ENCODE measurements around the gene FAM25A.
"Not testable (repeated sequence)": the region's sequence is repeated elsewhere in the genome, so short reads cannot be mapped to it uniquely, and the experiment has no call there.

The FAM25A gene

DNA sequence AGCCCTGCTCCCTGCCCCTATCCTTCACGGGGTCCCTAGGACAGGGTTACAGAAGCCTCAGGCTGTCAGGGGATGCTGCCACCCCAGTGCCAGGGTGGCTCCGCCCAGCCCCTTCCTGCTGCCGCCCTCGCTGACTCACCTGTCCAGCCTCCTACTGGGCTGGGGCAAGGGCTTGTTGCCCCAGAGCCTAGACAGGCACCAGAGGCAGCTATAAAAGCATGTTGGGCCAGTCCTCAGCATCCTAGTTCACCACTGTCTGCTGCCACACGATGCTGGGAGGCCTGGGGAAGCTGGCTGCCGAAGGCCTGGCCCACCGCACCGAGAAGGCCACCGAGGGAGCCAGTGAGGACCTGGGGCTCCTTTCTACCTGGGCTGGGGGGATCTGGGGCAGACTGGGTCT lies at the start of gene FAM25A:
Gene FAM25A, plus strand, starts transcription at position 239 of the 400 bp plus-strand sequence. Its CDS starts 31 bp downstream, at position 270.
- DNase-seq: not testable (repeated sequence)

DNA sequence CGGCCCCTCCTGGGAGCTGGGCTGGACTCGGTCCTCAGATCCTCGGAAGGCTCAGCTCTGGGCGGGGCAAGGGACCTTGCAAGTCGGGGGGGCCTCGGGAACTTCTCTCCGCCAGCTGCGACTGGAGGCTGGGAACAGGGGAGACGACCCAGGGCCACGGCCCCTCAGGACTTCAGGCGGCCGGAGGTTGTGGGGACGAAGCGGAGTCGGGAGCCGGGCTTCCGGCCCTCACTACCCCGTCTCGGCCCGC lies 49.2 kb upstream of the FAM25A start:
- no peak for DNase-seq

GRCh38 chr10:86971232-86971991 lies 48.7 kb upstream of the FAM25A start:
- peak; percentile 76 for DNase-seq

- DNase-seq: no peak
These were observed 47.3 kb upstream of the FAM25A start for GRCh38 chr10:86972613-86973380.

DNA sequence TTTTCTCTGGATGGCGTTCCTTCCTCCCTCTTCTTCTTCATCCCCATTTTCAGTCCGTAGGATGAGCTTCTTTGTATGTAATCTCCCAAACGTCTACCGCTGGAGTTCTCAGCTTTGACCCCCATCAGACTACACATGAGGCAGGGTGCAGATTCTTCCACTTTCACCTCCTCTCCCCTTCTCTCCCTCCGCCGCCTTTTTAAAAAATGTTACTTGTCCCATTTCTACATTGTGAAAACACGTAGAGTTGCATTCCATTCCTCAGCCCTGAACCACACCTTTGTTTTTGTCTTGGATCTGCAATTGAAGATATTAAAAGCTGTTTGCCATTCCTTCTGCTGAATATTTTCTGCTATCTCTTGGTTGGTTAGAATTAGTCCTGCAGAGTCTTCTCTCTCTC lies 45.6 kb upstream of the FAM25A start:
- no peak for DNase-seq

GRCh38 chr10:86976362-86977056 lies 43.6 kb upstream of the FAM25A start:
- DNase-seq: no peak

- DNase-seq: not testable (repeated sequence)
These were observed 41.6 kb upstream of the FAM25A start for GRCh38 chr10:86978457-86978856.

GRCh38 chr10:86979296-86979818 lies 40.7 kb upstream of the FAM25A start:
- DNase-seq: no peak

GRCh38 chr10:86979977-86980448 lies 40.1 kb upstream of the FAM25A start:
- no peak for DNase-seq

GRCh38 chr10:86981020-86981419 lies 39.1 kb upstream of the FAM25A start:
- DNase-seq: not testable (repeated sequence)

DNA sequence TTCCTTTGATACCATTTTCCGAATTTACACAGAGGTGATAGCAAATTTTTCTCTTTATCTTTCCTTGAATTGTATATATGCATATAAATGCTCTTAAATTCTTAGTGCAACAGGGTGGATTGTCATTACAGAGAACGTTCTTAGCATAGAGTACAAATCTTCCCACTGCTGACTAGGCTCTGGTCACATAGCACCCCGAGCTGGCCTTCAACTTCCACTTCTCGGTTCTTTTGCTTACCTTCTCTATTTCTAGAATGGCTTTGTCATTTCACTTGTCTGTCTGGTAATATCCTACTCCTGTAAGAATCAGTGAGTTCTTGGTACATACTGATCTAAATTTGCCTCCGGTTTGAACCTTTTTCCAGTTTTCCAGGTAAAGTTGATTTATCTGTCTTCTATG lies 38.4 kb upstream of the FAM25A start:
- DNase-seq: no peak

DNA sequence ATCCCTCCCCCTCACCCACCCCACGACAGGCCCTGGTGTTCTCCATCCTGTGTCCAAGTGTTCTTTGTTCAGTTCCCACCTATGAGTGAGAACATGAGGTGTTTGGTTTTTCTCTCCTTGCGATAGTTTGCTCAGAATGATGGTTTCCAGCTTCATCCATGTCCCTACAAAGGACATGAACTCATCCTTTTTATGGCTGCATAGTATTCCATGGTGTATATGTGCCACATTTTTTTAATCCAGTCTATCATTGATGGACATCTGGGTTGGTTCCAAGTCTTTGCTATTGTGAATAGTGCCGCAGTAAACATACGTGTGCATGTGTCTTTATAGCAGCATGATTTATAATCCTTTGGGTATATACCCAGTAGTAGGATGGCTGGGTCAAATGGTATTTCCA lies 35.6 kb upstream of the FAM25A start:
- DNase-seq: not testable (repeated sequence)

GRCh38 chr10:86988520-86988919 lies 31.6 kb upstream of the FAM25A start:
- no peak for DNase-seq

DNA sequence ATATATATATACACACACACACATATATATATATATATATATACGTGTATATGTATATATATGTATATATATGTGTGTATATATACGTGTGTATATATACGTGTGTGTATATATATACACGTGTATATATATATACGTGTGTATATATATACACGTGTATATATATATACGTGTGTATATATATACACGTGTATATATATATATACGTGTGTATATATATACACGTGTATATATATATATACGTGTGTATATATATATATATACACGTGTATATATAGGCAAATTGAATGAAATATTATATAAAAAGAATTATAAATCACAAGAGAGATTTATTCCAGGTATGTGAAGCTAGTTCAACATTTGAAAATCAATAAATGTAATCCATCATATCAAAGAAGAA lies 28.7 kb upstream of the FAM25A start:
- not testable (repeated sequence) for DNase-seq

DNA sequence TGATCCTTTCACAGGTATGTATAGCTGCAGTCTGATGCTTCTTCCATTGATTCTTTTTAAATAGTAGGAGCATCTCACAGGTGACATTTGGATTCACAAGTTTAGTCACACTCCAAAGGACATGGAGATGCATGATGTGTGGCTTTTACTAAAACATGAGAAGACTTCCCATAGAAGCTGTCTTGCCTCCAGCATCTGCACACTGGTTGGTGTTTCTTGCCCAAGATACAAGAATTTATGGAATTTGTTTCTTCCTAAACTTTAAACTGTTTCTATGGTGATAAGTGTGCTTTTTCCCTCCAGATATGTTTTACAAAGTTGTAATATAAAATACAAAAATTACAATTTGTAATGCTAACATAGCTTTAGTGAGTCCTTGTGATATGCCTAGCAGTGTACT lies 27.6 kb upstream of the FAM25A start:
- no peak for DNase-seq

DNA sequence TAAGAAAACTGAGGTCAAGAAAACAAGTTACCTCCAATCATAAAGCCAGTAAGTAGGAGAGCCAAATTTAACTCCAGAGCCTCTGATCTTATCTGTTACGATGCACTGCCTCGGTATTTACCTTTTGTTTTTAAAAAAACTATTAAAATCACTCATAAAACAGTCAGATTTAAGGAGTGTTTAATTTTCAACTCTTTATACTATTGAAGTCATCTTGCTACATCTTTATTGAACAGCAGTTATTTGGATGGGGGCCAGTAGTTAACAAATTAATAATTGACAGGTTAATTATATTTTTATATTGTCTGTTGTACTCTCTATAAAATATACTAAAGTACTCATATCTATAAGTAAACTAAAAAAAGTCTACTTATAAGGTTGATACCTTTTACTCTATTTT lies 27.2 kb upstream of the FAM25A start:
- DNase-seq: no peak

DNA sequence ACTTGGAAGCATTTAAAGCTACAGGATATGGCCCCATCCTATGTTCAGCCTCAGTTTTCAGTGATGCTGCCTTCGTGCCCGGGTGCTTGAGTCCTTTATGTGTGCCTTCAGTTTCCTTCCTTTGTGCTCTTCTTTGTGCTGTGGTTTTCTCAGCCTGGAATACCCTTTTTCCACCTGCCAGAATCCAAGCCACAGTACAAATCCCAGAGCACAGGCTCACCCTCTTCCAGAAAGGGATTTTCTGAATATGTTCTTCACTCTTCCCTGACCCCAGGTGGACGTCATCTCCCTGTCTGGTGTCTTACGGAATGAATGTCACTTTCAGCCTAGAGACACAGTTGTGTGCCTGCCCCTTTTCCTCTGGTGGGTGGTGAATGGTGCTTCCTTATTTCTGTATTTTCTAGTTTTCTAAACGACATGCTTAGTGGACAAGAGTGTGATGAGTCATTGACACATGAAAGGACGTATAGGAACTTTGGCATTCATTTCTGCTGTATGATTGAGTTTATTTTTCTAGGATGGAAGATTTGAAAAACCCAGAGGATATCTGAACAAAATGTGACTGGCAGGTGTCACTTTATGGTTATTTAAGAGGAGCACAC lies 20.2 kb upstream of the FAM25A start:
- DNase-seq: not testable (repeated sequence)

GRCh38 chr10:87000491-87000890 lies 19.6 kb upstream of the FAM25A start:
- no peak for DNase-seq

GRCh38 chr10:87007124-87007523 lies 13.0 kb upstream of the FAM25A start:
- not testable (repeated sequence) for DNase-seq

DNA sequence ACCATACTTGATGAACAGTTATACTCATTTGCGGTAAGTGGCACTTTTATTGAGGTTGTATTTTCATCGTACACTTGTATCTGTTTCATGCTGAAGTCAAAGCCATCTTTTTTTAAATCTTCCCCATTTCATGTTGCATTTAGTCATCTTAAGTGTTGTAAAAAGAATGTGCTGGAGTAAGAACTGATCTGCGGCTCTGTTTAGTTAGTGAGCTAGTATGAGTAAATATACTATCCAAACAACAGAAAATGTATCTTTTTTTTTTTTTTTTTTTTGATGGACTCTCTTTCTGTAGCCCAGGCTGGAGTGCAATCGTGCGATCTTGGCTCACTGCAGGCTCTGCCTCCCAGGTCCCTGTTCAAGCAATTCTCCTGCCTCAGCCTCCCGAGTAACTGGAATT lies 12.4 kb upstream of the FAM25A start:
- DNase-seq: not testable (repeated sequence)

DNA sequence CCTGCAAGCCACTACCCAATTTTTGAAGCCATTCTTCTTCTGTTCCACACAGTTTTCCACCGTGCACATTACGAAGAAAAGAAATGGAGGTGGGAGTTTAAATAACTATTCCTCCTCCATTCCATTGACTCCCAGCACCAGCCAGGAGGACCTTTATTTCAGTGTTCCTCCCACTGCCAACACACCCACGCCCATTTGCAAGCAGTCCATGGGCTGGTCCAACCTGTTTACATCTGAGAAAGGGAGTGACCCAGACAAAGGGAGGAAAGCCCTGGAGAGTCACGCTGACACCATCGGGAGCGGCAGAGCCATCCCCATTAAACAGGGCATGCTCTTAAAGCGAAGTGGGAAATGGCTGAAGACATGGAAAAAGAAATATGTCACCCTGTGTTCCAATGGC lies 11.8 kb upstream of the FAM25A start:
- DNase-seq: not testable (repeated sequence)

DNA sequence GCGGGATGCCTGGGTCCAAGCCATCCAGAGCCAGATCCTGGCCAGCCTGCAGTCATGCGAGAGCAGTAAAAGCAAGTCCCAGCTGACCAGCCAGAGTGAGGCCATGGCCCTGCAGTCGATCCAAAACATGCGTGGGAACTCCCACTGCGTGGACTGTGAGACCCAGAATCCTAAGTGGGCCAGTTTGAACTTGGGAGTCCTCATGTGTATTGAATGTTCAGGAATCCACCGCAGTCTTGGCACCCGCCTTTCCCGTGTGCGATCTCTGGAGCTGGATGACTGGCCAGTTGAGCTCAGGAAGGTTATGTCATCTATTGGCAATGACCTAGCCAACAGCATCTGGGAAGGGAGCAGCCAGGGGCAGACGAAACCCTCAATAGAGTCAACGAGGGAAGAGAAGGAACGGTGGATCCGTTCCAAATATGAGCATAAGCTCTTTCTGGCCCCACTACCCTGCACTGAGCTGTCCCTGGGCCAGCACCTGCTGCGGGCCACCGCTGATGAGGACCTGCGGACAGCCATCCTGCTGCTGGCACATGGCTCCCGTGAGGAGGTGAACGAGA lies 10.9 kb upstream of the FAM25A start:
- not testable (repeated sequence) for DNase-seq

DNA sequence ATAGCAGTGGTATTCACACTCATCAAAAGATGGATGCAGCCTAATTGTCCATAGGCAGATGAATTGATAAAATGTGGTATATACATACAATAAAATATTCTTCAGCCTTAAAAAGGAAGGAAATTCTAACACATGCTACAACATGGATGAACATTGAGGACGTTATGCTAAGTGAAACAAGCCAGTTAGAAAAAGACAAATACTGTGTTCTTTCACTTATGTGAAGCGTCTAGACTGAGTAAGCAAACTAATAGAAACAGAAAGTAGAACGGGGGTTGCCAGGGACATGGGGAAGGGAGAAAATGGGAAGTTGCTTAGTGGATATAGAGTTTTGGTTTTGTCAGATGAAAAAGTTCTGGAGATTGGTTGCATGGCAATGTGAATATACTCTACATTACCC lies 6.6 kb upstream of the FAM25A start:
- DNase-seq: not testable (repeated sequence)
